Stomach (tissue), 9 donors: Measurements from ENCODE around the gene CATSPER3. TPM values are rescaled to one million over a fixed set of nuclear protein-coding genes. Genes with fewer than 3 reads are reported as not detected.
A peak's percentile ranks its signal among the peaks of the same experiment; 100 is the strongest.

Experiments
- DNase-seq, 2 donors: peaks; one replicate each; pipeline versions ENCODE4 v3.0.0 to v3.0.0-alpha.2; 2013 to 2019
- H3K27ac ChIP-seq, 5 donors: fragments of 200-600 bp in 4 of 5; sonication (generic) in 4 of 5; one replicate each; pipeline ENCODE4 v1.5.1; 2013 to 2019; ENCODE audit warnings: mild to moderate bottlenecking in 1 of 5, moderate library complexity in 1 of 5
- H3K27me3 ChIP-seq, 3 donors: fragments of 200-600 bp; sonication (generic); one replicate each; pipeline ENCODE4 v1.5.1; 2017 to 2019; ENCODE audit warnings: mixed run types in 1 of 3
- H3K36me3 ChIP-seq, 4 donors: fragments of 200-600 bp; sonication (generic); 1 replicate in 3 of 4; 2 replicates in 1 of 4; pipeline ENCODE4 v1.5.1; 2016 to 2019
- H3K4me1 ChIP-seq, 4 donors: fragments of 200-600 bp; sonication (generic); one replicate each; pipeline ENCODE4 v1.5.1; 2016 to 2019
- H3K4me3 ChIP-seq, 4 donors: fragments of 200-600 bp; sonication (generic) in 3 of 4; one replicate each; pipeline ENCODE4 v1.5.1; 2016 to 2019; ENCODE audit warnings: mild to moderate bottlenecking in 1 of 4
- H3K9me3 ChIP-seq, 4 donors: fragments of 200-600 bp; sonication (generic); one replicate each; pipeline ENCODE4 v1.5.1; 2016 to 2019
- CTCF ChIP-seq, 7 experiments: fragments of 450-650 bp in 4 of 7; fragments of 200-600 bp in 3 of 7; sonication (generic) in 3 of 7; IDR thresholded peaks; one replicate each; pipeline ENCODE4 v1.5.1; 2016 to 2019; ENCODE audit warnings: antibody characterized with exemption in 7 of 7, control low read depth in 2 of 7, mild to moderate bottlenecking in 1 of 7
- EP300 ChIP-seq: sonication (generic); formaldehyde crosslinking; IDR thresholded peaks from one replicate; pipeline ENCODE4 v1.6.1; 2017; ENCODE audit warnings: antibody characterized with exemption
- POLR2A ChIP-seq, 4 donors: fragments of 450-650 bp; IDR thresholded peaks; one replicate each; pipeline ENCODE4 v1.6.1; 2016; ENCODE audit warnings: antibody characterized with exemption in 4 of 4, control low read depth in 2 of 4, mild to moderate bottlenecking in 1 of 4, moderate library complexity in 1 of 4
- POLR2AphosphoS5 ChIP-seq, 3 donors: sonication (generic); formaldehyde crosslinking; IDR thresholded peaks; one replicate each; pipeline ENCODE4 v1.6.1; 2016; ENCODE audit warnings: antibody characterized with exemption in 3 of 3
- WGBS, 5 donors: extraction: QIAGEN DNeasy Blood & Tissue Kit in 3 of 5; methylation state at CpG; one replicate each; pipeline versions ENCODE4 v1.1.5 to v1.1.7; 2013 to 2018; 5-methylcytosine and 5-hydroxymethylcytosine counted together
- intact Hi-C: fragments of 100-400 bp; cut with DNase I; formaldehyde crosslinking; loops from one replicate; pipeline ENCODE4 v1.15.1; 2023; ENCODE audit warnings: low total_unique reads
- polyA plus RNA-seq, 3 donors: library from polyadenylated mRNA; stranded (reverse); fragments of 200-250 nt; gene quantifications; one replicate each; pipeline ENCODE4 v1.2.3, GENCODE V29; 2013
- total RNA-seq, 5 donors: library from RNA; depleted of rRNA; stranded (reverse); fragments of >200 nt; gene quantifications; one replicate each; pipeline versions ENCODE4 v1.1.0 to v1.2.3, GENCODE V29; 2014 to 2016
- donor health status: healthy with polysubstance abuse.
- donor health status: Bipolar disorder and iron deficiency.
- donor health status: healthy.

CATSPER3 gene
- total and polyA plus RNA-seq, 8 donors = 0.62 to 0.88 TPM; not detected in 6

GRCh38 chr5:135028791-135029476 lies 61.2 kb downstream of the CATSPER3 start:
- peak overlapping the region; percentile 44 to 94 (median 94) for H3K27ac ChIP-seq
- 18 to 71% (median 22%) methylated on average over 52 to 62 of the region's 62 CpGs for WGBS, 5 donors
- H3K4me3 ChIP-seq = peak overlapping the region; percentile 34 to 86 (median 74)
- no peak for DNase-seq
- no peak for TF ChIP-seq POLR2A (IDR thresholded peaks at IDR 0.05)
- no peak for TF ChIP-seq CTCF (IDR thresholded peaks at IDR 0.05)
- TF ChIP-seq EP300 = no peak
- TF ChIP-seq POLR2AphosphoS5 (IDR thresholded peaks at IDR 0.05) = no peak
- peaks cover 6 to 92% (median 62%) of the 10 kb centered on the region in 3 donors for H3K27me3 ChIP-seq
- peaks cover 0 to 8% (median 4%) of the 10 kb centered on the region in 4 donors for H3K9me3 ChIP-seq
- H3K4me1 ChIP-seq = peaks cover 37 to 72% (median 59%) of the 10 kb centered on the region in 4 donors
- intact Hi-C loops = no loop called here
- H3K36me3 ChIP-seq = peaks cover 0 to 8% (median 0%) of the 10 kb centered on the region in 4 donors

- TF ChIP-seq CTCF (IDR thresholded peaks at IDR 0.05) (no peak), POLR2AphosphoS5 (IDR thresholded peaks at IDR 0.05) (no peak), POLR2A (IDR thresholded peaks at IDR 0.05) (no peak), EP300 (no peak)
- peaks cover 44 to 76% (median 65%) of the 10 kb centered on the region in 4 donors for H3K4me1 ChIP-seq
- 20 to 47% (median 24%) methylated on average over 15 of the region's 15 CpGs for WGBS, 5 donors
- H3K27me3 ChIP-seq = peaks cover 6 to 98% (median 68%) of the 10 kb centered on the region in 3 donors
- peak overlapping the region; percentile 34 to 86 (median 74) for H3K4me3 ChIP-seq
- peaks cover 0 to 8% (median 4%) of the 10 kb centered on the region in 4 donors for H3K9me3 ChIP-seq
- DNase-seq = no peak
- H3K36me3 ChIP-seq = peaks cover 0 to 8% (median 0%) of the 10 kb centered on the region in 4 donors
- intact Hi-C loops = loop anchor here (10.0 kb wide), 1 partner anchor 165 kb away; no protein-coding TSS in a partner anchor
- H3K27ac ChIP-seq = peak overlapping the region; percentile 73 to 94 (median 94)
These were observed 61.9 kb downstream of the CATSPER3 start for GRCh38 chr5:135029477-135030122.

GRCh38 chr5:135030123-135030955 lies 62.6 kb downstream of the CATSPER3 start:
- Histone ChIP-seq H3K4me3 (peak overlapping the region; percentile 71 to 86 (median 77)), H3K36me3 (peaks cover 0 to 8% (median 0%) of the 10 kb centered on the region in 4 donors), H3K27ac (peak overlapping the region; percentile 73 to 94 (median 94)), H3K27me3 (peaks cover 6 to 100% (median 75%) of the 10 kb centered on the region in 3 donors), H3K9me3 (peaks cover 0 to 8% (median 4%) of the 10 kb centered on the region in 4 donors), H3K4me1 (peaks cover 50 to 78% (median 70%) of the 10 kb centered on the region in 4 donors)
- WGBS, 5 donors = 19 to 33% (median 28%) methylated on average over 9 to 13 of the region's 13 CpGs
- intact Hi-C loops = loop anchor here (10.0 kb wide), 1 partner anchor 164 kb away; no protein-coding TSS in a partner anchor
- no peak for DNase-seq
- no peak for TF ChIP-seq POLR2A (IDR thresholded peaks at IDR 0.05)
- no peak for TF ChIP-seq CTCF (IDR thresholded peaks at IDR 0.05)
- no peak for TF ChIP-seq EP300
- no peak for TF ChIP-seq POLR2AphosphoS5 (IDR thresholded peaks at IDR 0.05)
